HepG2 (cell line): ENCODE data around the gene SDC4. TPM values are rescaled to one million over a fixed set of nuclear protein-coding genes. Genes with fewer than 3 reads are reported as not detected.

ENCODE experiments used
- ATRX ChIP-seq: sonication (generic); formaldehyde crosslinking; IDR thresholded peaks from 2 replicates; pipeline ENCODE4 v1.4.0; 2020; ENCODE audit warnings: missing genetic modification reagents, borderline replicate concordance
- BATF2 ChIP-seq: sonication (generic); formaldehyde crosslinking; IDR thresholded peaks from 2 replicates; pipeline ENCODE4 v1.8.0; 2022; ENCODE audit warnings: mild to moderate bottlenecking, missing genetic modification reagents, moderate library complexity
- BHLHE40 ChIP-seq: IDR thresholded peaks from 2 replicates; pipeline ENCODE4 v1.6.1; 2011; ENCODE audit warnings: low read length, improper control_type of control experiment
- DNMT1 ChIP-seq: sonication (generic); formaldehyde crosslinking; IDR thresholded peaks from 2 replicates; pipeline ENCODE4 v1.5.1; 2020; ENCODE audit warnings: mild to moderate bottlenecking, missing genetic modification reagents
- FOXM1 ChIP-seq: sonication (generic); formaldehyde crosslinking; IDR thresholded peaks from 2 replicates; pipeline ENCODE4 v1.5.0; 2020; ENCODE audit warnings: missing genetic modification reagents
- HNF1B ChIP-seq: sonication (generic); formaldehyde crosslinking; IDR thresholded peaks from 2 replicates; pipeline ENCODE4 v1.5.1; 2020; ENCODE audit warnings: mild to moderate bottlenecking, moderate library complexity, missing genetic modification reagents
- MZF1 ChIP-seq: sonication (generic); formaldehyde crosslinking; IDR thresholded peaks from 2 replicates; pipeline ENCODE4 v1.8.1; 2023; ENCODE audit warnings: mild to moderate bottlenecking, missing genetic modification reagents, borderline replicate concordance
- NCOR1 ChIP-seq: fragments of 200-600 bp; sonication (generic); IDR thresholded peaks from 2 replicates; pipeline ENCODE4 v1.7.0; 2017; ENCODE audit warnings: antibody characterized with exemption, low read length, borderline replicate concordance
- RBM22 ChIP-seq: fragments of 200-400 bp; formaldehyde crosslinking; optimal IDR thresholded peaks from 2 replicates; pipeline ENCODE3; 2017; ENCODE audit warnings: mild to moderate bottlenecking, low read length, moderate library complexity
- REXO4 ChIP-seq: sonication (generic); formaldehyde crosslinking; IDR thresholded peaks from 2 replicates; pipeline ENCODE4 v1.8.0; 2022; ENCODE audit warnings: missing genetic modification reagents, mild to moderate bottlenecking, borderline replicate concordance
- RXRA ChIP-seq: sonication (generic); formaldehyde crosslinking; IDR thresholded peaks from 2 replicates; pipeline ENCODE4 v1.5.1; 2020; ENCODE audit warnings: missing genetic modification reagents
- SOX6 ChIP-seq, 2 experiments: fragments of 450-650 bp in 1 of 2; sonication (generic) in 1 of 2; formaldehyde crosslinking in 1 of 2; IDR thresholded peaks; 2 replicates each; pipeline versions ENCODE4 v1.4.0 to v1.6.1; 2017 to 2020; ENCODE audit warnings: antibody characterized with exemption in 1 of 2, mild to moderate bottlenecking in 1 of 2, missing genetic modification reagents in 1 of 2
- U2AF1 ChIP-seq: fragments of 200-400 bp; formaldehyde crosslinking; optimal IDR thresholded peaks from 2 replicates; pipeline ENCODE3; 2017; ENCODE audit warnings: mild to moderate bottlenecking, low read depth, low read length
- ZBTB25 ChIP-seq: IDR thresholded peaks from 2 replicates; pipeline ENCODE4 v1.6.1; 2018; ENCODE audit warnings: missing genetic modification reagents
- ZKSCAN8 ChIP-seq: IDR thresholded peaks from 2 replicates; pipeline ENCODE4 v1.6.1; 2016; ENCODE audit warnings: borderline replicate concordance, missing genetic modification reagents, missing compliant biosample characterization
- ZNF263 ChIP-seq: sonication (generic); formaldehyde crosslinking; IDR thresholded peaks from 2 replicates; pipeline ENCODE4 v1.4.0; 2020; ENCODE audit warnings: missing genetic modification reagents
- ZNF329 ChIP-seq: sonication (generic); formaldehyde crosslinking; IDR thresholded peaks from 2 replicates; pipeline ENCODE4 v1.9.0; 2021; ENCODE audit warnings: low read depth, mild to moderate bottlenecking, missing genetic modification reagents
- ZNF569 ChIP-seq: sonication (generic); formaldehyde crosslinking; IDR thresholded peaks from 2 replicates; pipeline ENCODE4 v1.5.0; 2020; ENCODE audit warnings: mild to moderate bottlenecking, missing genetic modification reagents, moderate library complexity, borderline replicate concordance
- ZNF570 ChIP-seq: sonication (generic); formaldehyde crosslinking; IDR thresholded peaks from 2 replicates; pipeline ENCODE4 v1.4.0; 2020; ENCODE audit warnings: mild to moderate bottlenecking, missing genetic modification reagents, borderline replicate concordance
- ZNF597 ChIP-seq: sonication (generic); formaldehyde crosslinking; IDR thresholded peaks from 2 replicates; pipeline ENCODE4 v1.5.0; 2020; ENCODE audit warnings: missing genetic modification reagents
- ZNF704 ChIP-seq: sonication (generic); formaldehyde crosslinking; IDR thresholded peaks from 2 replicates; pipeline ENCODE4 v1.8.1; 2023; ENCODE audit warnings: mild to moderate bottlenecking, inconsistent platforms, moderate library complexity, missing genetic modification reagents, borderline replicate concordance
- ZNF740 ChIP-seq: sonication (generic); formaldehyde crosslinking; IDR thresholded peaks from 2 replicates; pipeline ENCODE4 v1.4.0; 2020; ENCODE audit warnings: missing genetic modification reagents
- ZNF773 ChIP-seq: sonication (generic); formaldehyde crosslinking; IDR thresholded peaks from 2 replicates; pipeline ENCODE4 v1.4.0; 2020; ENCODE audit warnings: missing genetic modification reagents, borderline replicate concordance
- ZNF776 ChIP-seq: sonication (generic); formaldehyde crosslinking; IDR thresholded peaks from 2 replicates; pipeline ENCODE4 v1.4.0; 2020; ENCODE audit warnings: mild to moderate bottlenecking, missing genetic modification reagents
- polyA plus RNA-seq, 8 experiments: library from polyadenylated mRNA; depleted of rRNA in 3 of 8; stranded (reverse) in 7 of 8; unstranded in 1 of 8; fragments of >200 nt; fragmentation: Illumina TruSeq in 4 of 8; extraction: Trizol in 4 of 8; gene quantifications; 2 replicates each; pipeline versions ENCODE4 v1.2.1 to v1.2.3, GENCODE V29; 2011 to 2016; ENCODE audit warnings: low read depth in 4 of 8, missing spikeins in 1 of 8, mixed read lengths in 1 of 8; ENCODE audit not compliant: insufficient read depth in 1 of 8
- total RNA-seq, 5 experiments: library from RNA; depleted of rRNA; stranded (reverse); fragments of >200 nt; fragmentation: Illumina TruSeq; extraction: Trizol; gene quantifications; 2 replicates each; pipeline ENCODE4 v1.2.3, GENCODE V29; 2016; ENCODE audit warnings: low read depth in 1 of 5

The SDC4 gene
- total and polyA plus RNA-seq, 2 of the 13 experiments (the other 11 are each of a cell fraction or from before 2014, with no cell fraction given): 49.0 to 65.1 TPM

GRCh38 chr20:45347297-45347935, 808 bp downstream of the SDC4 start (continued):
- TF ChIP-seq ZNF597 (no peak), ZNF704 (CRISPR knock-in tag) (0 out of 2 replicates have a peak, but pooled peaks have one; percentile 40), ZNF740 (no peak), FOXM1 (CRISPR knock-in tag) (no peak), ZNF776 (CRISPR knock-in tag) (no peak), ZNF570 (CRISPR knock-in tag) (no peak), ZNF569 (CRISPR knock-in tag) (peak; percentile 68; the same call in 1 of the 2 replicates), ZBTB25 (no peak; the same call in 1 of the 2 replicates), BATF2 (CRISPR knock-in tag) (no peak), REXO4 (CRISPR knock-in tag) (no peak), HNF1B (peak; percentile 69; the same call in 1 of the 2 replicates), RXRA (no peak), ZKSCAN8 (CRISPR knock-in tag) (no peak), ZNF773 (no peak), ZNF329 (CRISPR knock-in tag) (no peak), U2AF1 (no peak), DNMT1 (CRISPR knock-in tag) (no peak), ZNF263 (CRISPR knock-in tag) (no peak), ATRX (no peak), NCOR1 (0 out of 2 replicates have a peak, but pooled peaks have one; percentile 13), SOX6 (IDR thresholded peaks at IDR 0.05) (no peak), SOX6 (CRISPR knock-in tag; IDR thresholded peaks at IDR 0.05) (0 out of 2 replicates have a peak, but pooled peaks have one; percentile 6), BHLHE40 (no peak), MZF1 (CRISPR knock-in tag) (0 out of 2 replicates have a peak, but pooled peaks have one; percentile 2), RBM22 (no peak)
